Skeletal muscle tissue (tissue), 4 donors: ENCODE measurements around the gene PDE1C. TPM values are rescaled to one million over a fixed set of nuclear protein-coding genes. Genes with fewer than 3 reads are reported as not detected.

Source experiments
- H3K27ac ChIP-seq: one replicate; pipeline ENCODE4 v1.7.0; 2013; ENCODE audit warnings: mild to moderate bottlenecking, low read depth, low read length, inconsistent platforms
- H3K27me3 ChIP-seq, 3 donors: one replicate each; pipeline ENCODE4 v1.7.0; 2013; ENCODE audit warnings: low read length in 3 of 3; ENCODE audit not compliant: control insufficient read depth in 3 of 3, insufficient read depth in 3 of 3
- H3K36me3 ChIP-seq, 3 donors: one replicate each; pipeline ENCODE4 v1.7.0; 2013; ENCODE audit warnings: low read length in 3 of 3; ENCODE audit not compliant: control insufficient read depth in 3 of 3, insufficient read depth in 3 of 3
- H3K4me1 ChIP-seq, 3 donors: one replicate each; pipeline ENCODE4 v1.7.0; 2013; ENCODE audit warnings: low read length in 3 of 3, mild to moderate bottlenecking in 3 of 3; ENCODE audit not compliant: control insufficient read depth in 3 of 3, insufficient read depth in 3 of 3
- H3K4me3 ChIP-seq, 3 donors: one replicate each; pipeline ENCODE4 v1.7.0; 2013; ENCODE audit warnings: low read length in 3 of 3
- H3K9ac ChIP-seq, 3 donors: one replicate each; pipeline ENCODE4 v1.7.0; 2013; ENCODE audit warnings: low read length in 3 of 3, mild to moderate bottlenecking in 3 of 3, moderate library complexity in 2 of 3, low read depth in 1 of 3
- H3K9me3 ChIP-seq, 3 donors: one replicate each; pipeline ENCODE4 v1.7.0; 2013; ENCODE audit warnings: low read length in 3 of 3; ENCODE audit not compliant: control insufficient read depth in 3 of 3
- total RNA-seq: library from RNA; depleted of rRNA; stranded (reverse); fragments of >200 nt; gene quantifications from one replicate; pipeline ENCODE4 v1.2.3, GENCODE V29; 2014
- donor health status: Osteomylitis.

The PDE1C gene
- total RNA-seq, 1 donor from 2014 or later = 2.1 TPM

DNA sequence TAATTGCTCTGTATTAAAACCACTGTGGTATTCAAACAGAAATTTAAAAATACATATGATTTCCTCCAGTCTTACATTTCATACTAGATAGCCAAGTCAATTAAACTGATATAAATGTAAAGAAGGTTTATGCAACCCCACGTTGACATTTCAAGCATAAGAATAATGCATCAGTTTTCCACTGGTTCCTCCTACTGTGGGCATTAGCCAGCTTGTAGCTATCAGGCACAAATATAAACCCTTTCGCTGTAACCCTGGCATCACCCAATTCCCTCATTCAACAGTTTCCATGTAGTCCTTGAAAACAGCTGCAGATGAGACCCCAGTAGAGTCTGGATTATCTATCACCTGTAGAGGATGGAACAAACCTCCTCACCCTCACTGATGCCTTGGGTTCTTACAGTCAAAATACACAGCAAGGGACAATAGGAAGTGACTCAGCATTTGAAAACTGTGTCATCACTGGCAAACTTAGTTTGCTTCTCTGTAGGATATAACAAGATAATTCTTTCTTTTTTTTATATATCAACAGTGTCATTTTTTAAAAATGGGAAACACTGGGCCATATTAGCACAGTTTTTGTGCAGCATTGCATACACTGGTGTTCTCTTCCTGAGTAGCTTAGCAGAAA lies 113.0 kb downstream of the PDE1C start:
- H3K36me3 ChIP-seq = no peaks in the 10 kb centered on the region
- H3K27me3 ChIP-seq = no peaks in the 10 kb centered on the region
- no peaks in the 10 kb centered on the region for H3K9me3 ChIP-seq
- no peak overlapping the region for H3K4me3 ChIP-seq
- H3K27ac ChIP-seq = no peak overlapping the region
- no peaks in the 10 kb centered on the region for H3K4me1 ChIP-seq
- no peak overlapping the region for H3K9ac ChIP-seq

DNA sequence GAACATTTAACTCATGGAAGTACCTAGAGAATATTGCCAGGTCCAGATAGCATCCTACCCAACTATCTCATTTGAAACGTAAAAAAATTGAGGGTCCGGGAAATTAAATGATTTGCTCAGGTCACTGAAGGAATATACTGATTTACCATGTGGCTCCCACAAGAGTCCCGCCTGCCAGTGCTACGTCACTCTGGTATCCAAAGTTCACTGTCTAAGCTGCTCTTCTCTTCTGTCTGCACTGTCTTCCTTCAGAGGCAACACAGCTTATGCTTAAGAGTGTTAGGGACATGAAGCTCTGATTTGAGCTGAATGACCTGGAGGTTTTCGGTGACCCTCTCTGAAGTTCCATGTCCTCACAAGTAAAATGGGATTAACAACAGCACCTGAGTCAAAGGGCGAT lies 114.6 kb downstream of the PDE1C start:
- Histone ChIP-seq H3K9me3 (no peaks in the 10 kb centered on the region), H3K27ac (no peak overlapping the region), H3K4me1 (no peaks in the 10 kb centered on the region), H3K9ac (no peak overlapping the region), H3K27me3 (no peaks in the 10 kb centered on the region), H3K36me3 (no peaks in the 10 kb centered on the region), H3K4me3 (no peak overlapping the region)

DNA sequence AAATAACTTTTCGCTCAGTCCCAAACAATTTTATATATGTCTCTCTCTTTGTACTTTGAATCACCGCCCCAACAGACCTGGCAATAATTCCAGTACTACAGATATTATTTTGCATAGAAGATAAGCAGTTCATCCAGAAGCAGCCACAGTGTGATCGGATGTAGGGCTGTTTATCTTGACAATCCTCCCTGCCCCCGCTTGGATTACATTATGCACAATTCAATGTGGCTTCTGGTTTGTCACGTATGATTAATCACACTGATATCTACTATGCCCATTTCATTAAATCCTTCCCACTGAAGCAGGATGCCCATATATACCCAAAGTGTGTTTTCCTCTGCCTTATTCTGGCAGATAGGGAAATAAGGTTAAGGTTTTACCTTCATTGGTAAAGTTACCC lies 115.2 kb downstream of the PDE1C start:
- Histone ChIP-seq H3K27me3 (no peaks in the 10 kb centered on the region), H3K4me1 (no peaks in the 10 kb centered on the region), H3K4me3 (no peak overlapping the region), H3K9me3 (no peaks in the 10 kb centered on the region), H3K36me3 (no peaks in the 10 kb centered on the region), H3K27ac (no peak overlapping the region), H3K9ac (no peak overlapping the region)

DNA sequence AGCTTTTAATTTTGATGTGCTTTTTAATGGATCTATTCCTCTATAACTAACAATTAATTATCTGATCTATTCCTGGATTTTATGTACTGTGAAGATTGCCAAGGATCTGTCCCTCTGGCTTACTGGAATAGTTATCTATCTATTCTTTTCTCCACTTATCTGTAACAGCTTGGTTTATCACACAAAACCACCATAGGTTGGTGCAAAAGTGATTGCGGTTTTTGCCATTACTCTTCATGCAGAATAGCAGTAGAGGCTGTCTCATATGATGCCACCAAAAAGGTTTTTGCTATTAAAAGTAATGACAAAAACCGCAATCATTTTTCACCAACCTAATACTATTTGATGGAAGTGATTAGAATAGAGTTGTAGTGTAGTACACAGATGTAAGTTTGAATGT lies 115.7 kb downstream of the PDE1C start:
- Histone ChIP-seq H3K9ac (no peak overlapping the region), H3K36me3 (no peaks in the 10 kb centered on the region), H3K9me3 (no peaks in the 10 kb centered on the region), H3K4me1 (no peaks in the 10 kb centered on the region), H3K4me3 (no peak overlapping the region), H3K27ac (no peak overlapping the region), H3K27me3 (no peaks in the 10 kb centered on the region)

DNA sequence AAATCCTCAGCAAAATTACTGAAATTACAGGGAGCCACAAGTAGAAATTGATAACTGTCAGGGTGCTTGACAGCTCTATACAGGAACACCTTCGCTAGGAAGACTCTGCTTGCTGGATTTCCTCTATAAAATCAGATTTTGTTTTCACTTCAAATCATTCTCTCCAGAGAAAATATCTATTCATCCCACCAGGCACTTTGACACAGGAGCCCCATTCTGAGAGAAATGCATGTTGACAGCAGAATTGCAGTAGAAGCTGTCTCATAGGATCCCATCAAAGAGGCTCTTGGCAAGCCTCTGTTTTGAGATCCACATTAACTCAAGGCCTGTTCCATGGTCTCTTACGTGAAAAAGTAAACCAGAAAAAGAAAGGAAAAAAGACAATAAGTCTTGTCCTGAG lies 116.8 kb downstream of the PDE1C start:
- H3K27me3 ChIP-seq = no peaks in the 10 kb centered on the region
- H3K9me3 ChIP-seq = no peaks in the 10 kb centered on the region
- H3K27ac ChIP-seq = no peak overlapping the region
- H3K9ac ChIP-seq = no peak overlapping the region
- H3K4me1 ChIP-seq = no peaks in the 10 kb centered on the region
- H3K36me3 ChIP-seq = no peaks in the 10 kb centered on the region
- H3K4me3 ChIP-seq = no peak overlapping the region

DNA sequence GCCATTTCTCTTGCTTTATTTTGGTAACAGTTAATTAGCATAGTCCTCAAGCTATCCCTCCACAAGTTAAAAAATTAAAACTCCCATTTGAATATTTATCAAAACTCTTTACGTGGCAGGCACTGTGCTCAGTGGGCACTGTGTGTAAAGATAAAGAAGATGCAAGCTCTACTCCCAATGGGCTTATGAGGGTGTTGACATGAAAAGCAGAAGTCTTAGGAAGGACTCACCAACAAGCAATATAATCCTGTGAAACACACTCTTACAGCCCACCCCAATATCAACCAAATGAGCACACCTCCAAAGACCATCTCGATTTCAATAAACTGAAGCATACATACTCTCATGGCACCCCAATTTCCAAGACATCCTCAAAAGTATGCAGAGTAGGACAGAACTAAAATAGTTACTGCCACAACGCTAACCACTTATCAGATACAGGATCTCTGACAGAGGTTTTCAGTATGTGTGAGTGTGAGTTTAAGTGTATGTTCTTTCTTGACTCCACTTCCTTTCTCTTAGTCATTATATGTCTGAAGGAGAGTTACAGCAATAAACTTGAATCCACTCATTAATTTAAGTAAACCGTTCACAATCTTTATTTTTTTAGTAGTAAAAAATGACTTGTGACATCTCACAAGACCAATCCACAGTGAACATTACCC lies 120.0 kb downstream of the PDE1C start:
- Histone ChIP-seq H3K27ac (no peak overlapping the region), H3K27me3 (no peaks in the 10 kb centered on the region), H3K4me3 (no peak overlapping the region), H3K36me3 (no peaks in the 10 kb centered on the region), H3K4me1 (no peaks in the 10 kb centered on the region), H3K9ac (no peak overlapping the region), H3K9me3 (no peaks in the 10 kb centered on the region)

DNA sequence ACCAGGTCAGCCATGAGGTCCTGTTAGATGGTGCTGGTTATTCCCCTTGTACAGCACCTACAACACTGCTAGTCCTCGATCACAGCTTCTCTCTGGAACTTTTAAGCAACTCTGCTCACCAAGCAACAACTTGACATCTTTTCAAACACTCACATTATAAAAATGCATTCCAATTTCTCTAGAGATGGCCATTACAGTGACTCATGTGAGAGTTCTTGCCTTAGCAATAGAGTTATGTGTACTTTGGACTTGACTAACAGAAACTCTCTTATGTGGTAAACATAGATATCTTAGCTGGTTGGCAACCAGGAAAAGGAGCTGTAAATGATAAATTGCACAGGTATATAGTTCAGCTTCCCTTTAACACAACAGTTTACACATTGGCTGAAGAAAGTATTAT lies 122.2 kb downstream of the PDE1C start:
- Histone ChIP-seq H3K9ac (no peak overlapping the region), H3K27me3 (no peaks in the 10 kb centered on the region), H3K27ac (no peak overlapping the region), H3K4me1 (no peaks in the 10 kb centered on the region), H3K9me3 (no peaks in the 10 kb centered on the region), H3K4me3 (no peak overlapping the region), H3K36me3 (no peaks in the 10 kb centered on the region)

GRCh38 chr7:31940167-31940566 lies 130.0 kb downstream of the PDE1C start:
- no peak overlapping the region for H3K4me3 ChIP-seq
- H3K27me3 ChIP-seq = no peaks in the 10 kb centered on the region
- no peaks in the 10 kb centered on the region for H3K9me3 ChIP-seq
- H3K27ac ChIP-seq = no peak overlapping the region
- H3K4me1 ChIP-seq = no peaks in the 10 kb centered on the region
- no peaks in the 10 kb centered on the region for H3K36me3 ChIP-seq
- H3K9ac ChIP-seq = no peak overlapping the region

DNA sequence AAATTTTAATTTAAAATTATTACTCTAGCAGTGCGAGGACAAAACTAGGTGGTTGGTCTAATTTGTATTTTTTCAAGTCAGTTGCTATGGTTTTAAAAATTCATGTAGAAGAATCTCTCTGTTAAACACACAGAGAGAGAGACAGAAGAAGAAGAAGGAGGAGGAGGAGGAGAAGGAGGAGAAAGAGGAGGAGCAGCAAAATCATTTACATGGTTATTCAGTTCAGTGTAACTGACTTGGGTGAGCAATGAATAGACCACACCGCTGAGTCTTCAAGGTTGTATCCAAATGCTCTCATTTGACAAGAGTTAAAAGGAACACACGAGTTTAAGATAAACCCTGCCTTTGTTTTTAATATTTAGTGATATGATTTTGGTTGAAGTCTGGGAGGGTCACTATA lies 131.1 kb downstream of the PDE1C start:
- no peak overlapping the region for H3K9ac ChIP-seq
- no peak overlapping the region for H3K4me3 ChIP-seq
- no peaks in the 10 kb centered on the region for H3K4me1 ChIP-seq
- H3K36me3 ChIP-seq = no peaks in the 10 kb centered on the region
- H3K9me3 ChIP-seq = no peaks in the 10 kb centered on the region
- no peak overlapping the region for H3K27ac ChIP-seq
- no peaks in the 10 kb centered on the region for H3K27me3 ChIP-seq

DNA sequence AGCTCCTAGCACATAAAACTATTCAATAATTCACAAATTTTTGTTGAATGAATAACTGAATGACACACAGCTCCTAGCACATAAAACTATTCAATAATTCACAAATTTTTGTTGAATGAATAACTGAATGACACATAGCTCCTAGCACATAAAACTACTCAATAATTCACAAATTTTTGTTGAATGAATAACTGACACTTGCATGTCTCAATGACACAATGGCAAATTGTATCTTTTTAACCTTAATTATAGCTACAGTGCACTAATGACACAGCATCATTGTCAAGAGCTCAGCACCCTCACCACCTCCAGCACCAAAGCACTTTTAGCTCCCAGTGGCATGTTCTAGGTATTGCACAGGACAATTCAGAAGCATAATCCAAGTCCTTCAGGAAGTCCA lies 131.6 kb downstream of the PDE1C start:
- H3K27ac ChIP-seq = no peak overlapping the region
- H3K36me3 ChIP-seq = no peaks in the 10 kb centered on the region
- no peak overlapping the region for H3K4me3 ChIP-seq
- H3K9me3 ChIP-seq = no peaks in the 10 kb centered on the region
- H3K4me1 ChIP-seq = no peaks in the 10 kb centered on the region
- no peak overlapping the region for H3K9ac ChIP-seq
- no peaks in the 10 kb centered on the region for H3K27me3 ChIP-seq
